Body of pancreas (tissue), 4 donors: Measurements from ENCODE around the gene EWSR1. TPM values are rescaled to one million over a fixed set of nuclear protein-coding genes. Genes with fewer than 3 reads are reported as not detected.

ENCODE experiments used
- ATAC-seq: fragments of 150-250 bp; one replicate; pipeline ENCODE4 v1.9.1; 2016
- DNase-seq, 4 donors: peaks; one replicate each; pipeline ENCODE4 v3.0.0-alpha.2; 2019
- H3K27ac ChIP-seq, 4 donors: fragments of 200-600 bp; sonication (generic); 1 replicate in 3 of 4; 2 replicates in 1 of 4; pipeline versions ENCODE4 v1.5.1 to v1.6.1; 2016 to 2019; ENCODE audit warnings: mild to moderate bottlenecking in 1 of 4, mixed read lengths in 1 of 4, moderate library complexity in 1 of 4
- H3K27me3 ChIP-seq, 2 donors: fragments of 200-600 bp; sonication (generic); one replicate each; pipeline ENCODE4 v1.6.0; 2016; ENCODE audit warnings: mild to moderate bottlenecking in 1 of 2
- H3K36me3 ChIP-seq, 2 donors: fragments of 200-600 bp; sonication (generic); replicated peaks in 1 of 2; 2 replicates each; pipeline ENCODE4 v1.5.1; 2016; ENCODE audit warnings: low read depth in 2 of 2; ENCODE audit not compliant: insufficient read depth in 1 of 2
- H3K4me1 ChIP-seq: fragments of 200-600 bp; sonication (generic); one replicate; pipeline ENCODE4 v1.6.0; 2016
- H3K4me3 ChIP-seq, 2 donors: fragments of 200-600 bp; sonication (generic); 1 replicate in 1 of 2; 2 replicates in 1 of 2; pipeline ENCODE4 v1.5.1; 2016 to 2019
- H3K9me3 ChIP-seq, 3 donors: fragments of 200-600 bp; sonication (generic); 1 replicate in 2 of 3; 2 replicates in 1 of 3; pipeline ENCODE4 v1.5.1; 2016
- POLR2A ChIP-seq, 3 donors: fragments of 450-650 bp; IDR thresholded peaks; one replicate each; pipeline ENCODE4 v1.6.1; 2016; ENCODE audit warnings: antibody characterized with exemption in 3 of 3, mild to moderate bottlenecking in 2 of 3
- WGBS, 2 donors: methylation state at CpG; one replicate each; pipeline ENCODE4 v1.1.5; 2017; 5-methylcytosine and 5-hydroxymethylcytosine counted together
- intact Hi-C: fragments of 100-400 bp; cut with DNase I; formaldehyde crosslinking; loops from one replicate; pipeline ENCODE4 v1.15.1; 2023
- total RNA-seq, 2 donors: library from RNA; depleted of rRNA; stranded (reverse); fragments of >200 nt; gene quantifications; one replicate each; pipeline ENCODE4 v1.1.0, GENCODE V29; 2016
- TF ChIP-seq, protein P1 (sequence below), 7 experiments: fragments of 450-650 bp in 4 of 7; fragments of 200-600 bp in 3 of 7; sonication (generic) in 3 of 7; IDR thresholded peaks; one replicate each; pipeline ENCODE4 v1.5.1; 2016 to 2019; ENCODE audit warnings: antibody characterized with exemption in 7 of 7

The EWSR1 gene
- total RNA-seq, 2 donors from 2014 or later = 142 to 175 TPM

DNA sequence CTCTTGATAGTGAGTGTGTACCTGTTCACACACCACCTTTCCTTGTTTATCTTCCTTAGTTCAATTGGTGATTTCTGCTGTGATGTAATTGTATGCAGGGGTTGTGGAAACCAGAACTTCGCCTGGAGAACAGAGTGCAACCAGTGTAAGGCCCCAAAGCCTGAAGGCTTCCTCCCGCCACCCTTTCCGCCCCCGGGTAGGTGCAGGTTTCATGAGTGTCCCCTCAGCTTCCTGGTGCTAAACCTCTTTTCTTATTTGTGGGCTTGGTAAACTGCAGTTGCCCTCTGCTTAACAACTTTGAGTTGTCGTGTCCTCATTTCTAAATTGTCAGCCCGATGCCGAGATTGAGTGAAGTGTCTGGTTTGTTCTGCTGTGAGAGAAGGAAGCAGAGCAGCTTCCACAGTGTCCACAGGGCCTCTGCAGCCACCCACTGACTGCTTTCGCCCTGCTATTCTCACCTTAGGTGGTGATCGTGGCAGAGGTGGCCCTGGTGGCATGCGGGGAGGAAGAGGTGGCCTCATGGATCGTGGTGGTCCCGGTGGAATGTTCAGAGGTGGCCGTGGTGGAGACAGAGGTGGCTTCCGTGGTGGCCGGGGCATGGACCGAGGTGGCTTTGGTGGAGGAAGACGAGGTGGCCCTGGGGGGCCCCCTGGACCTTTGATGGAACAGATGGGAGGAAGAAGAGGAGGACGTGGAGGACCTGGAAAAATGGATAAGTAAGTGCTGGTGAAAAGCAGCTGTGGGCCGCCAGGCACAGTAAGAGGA is 31.2 kb downstream of the EWSR1 start:
- Histone ChIP-seq H3K9me3 (no peaks in the 10 kb centered on the region), H3K4me1 (peaks cover 15% of the 10 kb centered on the region), H3K36me3 (peaks cover 37 to 45% of the 10 kb centered on the region in 2 donors), H3K4me3 (no peak overlapping the region), H3K27ac (no peak overlapping the region), H3K27me3 (no peaks in the 10 kb centered on the region)
- DNase-seq = peak in 1 of 4 donors; percentile 14
- TF ChIP-seq, protein P1, sequence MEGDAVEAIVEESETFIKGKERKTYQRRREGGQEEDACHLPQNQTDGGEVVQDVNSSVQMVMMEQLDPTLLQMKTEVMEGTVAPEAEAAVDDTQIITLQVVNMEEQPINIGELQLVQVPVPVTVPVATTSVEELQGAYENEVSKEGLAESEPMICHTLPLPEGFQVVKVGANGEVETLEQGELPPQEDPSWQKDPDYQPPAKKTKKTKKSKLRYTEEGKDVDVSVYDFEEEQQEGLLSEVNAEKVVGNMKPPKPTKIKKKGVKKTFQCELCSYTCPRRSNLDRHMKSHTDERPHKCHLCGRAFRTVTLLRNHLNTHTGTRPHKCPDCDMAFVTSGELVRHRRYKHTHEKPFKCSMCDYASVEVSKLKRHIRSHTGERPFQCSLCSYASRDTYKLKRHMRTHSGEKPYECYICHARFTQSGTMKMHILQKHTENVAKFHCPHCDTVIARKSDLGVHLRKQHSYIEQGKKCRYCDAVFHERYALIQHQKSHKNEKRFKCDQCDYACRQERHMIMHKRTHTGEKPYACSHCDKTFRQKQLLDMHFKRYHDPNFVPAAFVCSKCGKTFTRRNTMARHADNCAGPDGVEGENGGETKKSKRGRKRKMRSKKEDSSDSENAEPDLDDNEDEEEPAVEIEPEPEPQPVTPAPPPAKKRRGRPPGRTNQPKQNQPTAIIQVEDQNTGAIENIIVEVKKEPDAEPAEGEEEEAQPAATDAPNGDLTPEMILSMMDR (IDR thresholded peaks at IDR 0.05) = no peak
- no peak for TF ChIP-seq POLR2A (IDR thresholded peaks at IDR 0.05)
- ATAC-seq = no peak
- 88 to 93% methylated on average over 19 of the region's 19 CpGs for WGBS, 2 donors
- intact Hi-C loops = loop anchor here (10.0 kb wide), 1 partner anchor 225 kb away; no protein-coding TSS in a partner anchor

DNA sequence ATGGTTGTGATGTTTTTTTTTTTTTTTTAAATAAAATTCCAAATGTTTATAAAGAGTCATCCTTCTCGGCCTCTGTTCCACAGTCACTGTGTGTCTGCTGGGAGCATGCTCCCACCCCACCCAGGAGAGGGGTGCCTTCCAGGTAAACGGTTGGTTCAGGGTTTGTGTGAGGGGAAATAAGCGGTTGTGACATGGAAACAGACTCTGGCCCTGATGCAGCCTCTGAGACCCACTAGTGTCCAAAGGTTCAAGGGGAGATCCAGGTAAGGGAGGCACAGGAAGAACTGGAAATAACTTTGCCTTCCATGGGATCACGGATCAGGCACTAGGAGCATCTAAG is 32.4 kb downstream of the EWSR1 start:
- Histone ChIP-seq H3K36me3 (peaks cover 37 to 39% of the 10 kb centered on the region in 2 donors), H3K9me3 (no peaks in the 10 kb centered on the region), H3K27ac (no peak overlapping the region), H3K27me3 (no peaks in the 10 kb centered on the region), H3K4me1 (peaks cover 15% of the 10 kb centered on the region), H3K4me3 (no peak overlapping the region)
- ATAC-seq (no peak), DNase-seq (peak in 1 of 4 donors; percentile 6)
- 70 to 72% methylated on average over 4 of the region's 4 CpGs for WGBS, 2 donors
- no peak for TF ChIP-seq POLR2A (IDR thresholded peaks at IDR 0.05)
- TF ChIP-seq, protein P1 (IDR thresholded peaks at IDR 0.05) = no peak
- intact Hi-C loops = no loop called here

DNA sequence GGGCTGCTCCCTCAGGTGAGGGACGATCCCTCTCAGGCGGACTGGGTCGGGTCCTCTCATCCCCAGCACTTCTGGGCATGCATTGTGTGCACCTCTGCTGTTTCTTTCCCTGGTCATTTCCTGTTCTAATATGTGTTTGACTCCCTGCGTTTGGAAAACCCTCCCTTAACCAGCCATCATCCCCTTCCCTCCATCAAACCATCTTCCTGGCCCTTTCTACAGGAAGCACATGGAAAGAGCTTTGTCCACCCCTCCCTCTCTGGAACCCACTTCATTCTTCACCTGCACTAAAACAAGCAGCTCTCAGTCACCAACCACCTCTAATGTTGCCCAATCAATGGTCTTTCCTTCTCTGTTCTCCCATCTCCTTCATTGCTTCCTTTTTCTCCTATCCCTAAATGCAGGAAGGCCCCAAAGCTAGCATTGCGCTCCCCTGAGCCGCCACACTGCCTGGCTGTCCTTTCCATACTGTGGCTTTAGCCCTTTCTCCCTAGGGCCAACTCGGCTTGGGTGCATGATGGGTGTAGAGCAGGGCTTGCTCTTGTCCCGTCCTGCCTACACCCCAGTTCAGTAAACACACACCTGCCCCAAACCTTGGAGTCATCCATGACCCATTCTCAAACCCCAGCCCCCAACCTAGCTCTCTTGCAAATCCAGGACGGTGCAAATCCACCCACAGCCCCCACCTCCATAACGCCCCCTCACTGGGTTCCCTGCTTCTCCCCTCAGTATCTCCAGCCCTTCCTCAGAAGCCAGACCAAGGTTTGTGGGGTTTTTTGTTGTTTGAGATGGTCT is 32.9 kb downstream of the EWSR1 start:
- Histone ChIP-seq H3K9me3 (no peaks in the 10 kb centered on the region), H3K36me3 (peaks cover 32 to 35% of the 10 kb centered on the region in 2 donors), H3K27ac (no peak overlapping the region), H3K4me1 (peaks cover 17% of the 10 kb centered on the region), H3K4me3 (no peak overlapping the region), H3K27me3 (no peaks in the 10 kb centered on the region)
- 72 to 76% methylated on average over 10 of the region's 10 CpGs for WGBS, 2 donors
- no peak for ATAC-seq
- intact Hi-C loops = no loop called here
- no peak for TF ChIP-seq POLR2A (IDR thresholded peaks at IDR 0.05)
- TF ChIP-seq, protein P1 (IDR thresholded peaks at IDR 0.05) = no peak
- peak in 1 of 4 donors; percentile 8 for DNase-seq

DNA sequence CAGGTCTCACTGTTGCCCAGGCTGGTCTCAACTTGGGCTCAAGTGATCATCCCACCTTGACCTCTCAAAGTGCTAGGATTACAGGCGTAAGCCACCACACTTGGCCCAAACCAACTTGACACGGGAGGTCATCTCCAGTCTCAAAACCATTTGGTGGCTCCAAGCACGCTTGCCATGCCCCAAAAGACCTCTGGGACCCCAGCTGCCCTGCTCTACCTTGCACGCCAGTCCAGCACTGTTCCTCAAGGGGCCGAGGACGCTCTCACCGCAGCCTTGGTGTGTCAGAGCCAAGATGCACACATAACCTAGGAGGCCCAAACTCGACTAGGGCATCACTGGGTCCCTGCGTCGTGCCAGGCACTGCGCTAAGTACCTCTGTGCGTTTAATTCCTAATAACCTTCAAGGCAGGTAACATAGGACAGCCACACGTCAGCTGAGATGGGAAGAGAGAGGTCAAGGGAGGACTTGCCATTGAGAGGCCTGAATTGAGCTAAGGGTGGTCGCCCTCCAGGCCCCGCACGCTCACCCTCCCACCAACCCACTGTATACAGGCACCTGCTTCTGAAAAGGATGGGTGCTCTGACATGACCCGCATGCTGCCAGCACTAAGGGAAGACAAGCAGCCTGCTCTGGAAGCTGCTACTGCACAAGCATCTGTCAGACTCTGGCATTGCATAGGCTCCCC is 33.8 kb downstream of the EWSR1 start:
- WGBS, 2 donors = 64 to 82% methylated on average over 13 to 17 of the region's 17 CpGs
- H3K27ac ChIP-seq = peak overlapping the region in 3 of 4 donors; percentile 25 to 63 (median 57)
- no peaks in the 10 kb centered on the region for H3K9me3 ChIP-seq
- DNase-seq (no peak), ATAC-seq (no peak)
- H3K27me3 ChIP-seq = no peaks in the 10 kb centered on the region
- peaks cover 24 to 26% of the 10 kb centered on the region in 2 donors for H3K36me3 ChIP-seq
- TF ChIP-seq, protein P1 (IDR thresholded peaks at IDR 0.05) = no peak
- no peak for TF ChIP-seq POLR2A (IDR thresholded peaks at IDR 0.05)
- peaks cover 25% of the 10 kb centered on the region for H3K4me1 ChIP-seq
- intact Hi-C loops = no loop called here
- H3K4me3 ChIP-seq = no peak overlapping the region
